COLO829 (cell line): ENCODE measurements around the gene TCEA3.
"Not testable (repeated sequence)": the region's sequence is repeated elsewhere in the genome, so short reads cannot be mapped to it uniquely, and the experiment has no call there.

Experiments used
- DNase-seq: peaks from one replicate; pipeline ENCODE4 v3.0.0; 2012; ENCODE audit warnings: low spot score

The TCEA3 gene

DNA sequence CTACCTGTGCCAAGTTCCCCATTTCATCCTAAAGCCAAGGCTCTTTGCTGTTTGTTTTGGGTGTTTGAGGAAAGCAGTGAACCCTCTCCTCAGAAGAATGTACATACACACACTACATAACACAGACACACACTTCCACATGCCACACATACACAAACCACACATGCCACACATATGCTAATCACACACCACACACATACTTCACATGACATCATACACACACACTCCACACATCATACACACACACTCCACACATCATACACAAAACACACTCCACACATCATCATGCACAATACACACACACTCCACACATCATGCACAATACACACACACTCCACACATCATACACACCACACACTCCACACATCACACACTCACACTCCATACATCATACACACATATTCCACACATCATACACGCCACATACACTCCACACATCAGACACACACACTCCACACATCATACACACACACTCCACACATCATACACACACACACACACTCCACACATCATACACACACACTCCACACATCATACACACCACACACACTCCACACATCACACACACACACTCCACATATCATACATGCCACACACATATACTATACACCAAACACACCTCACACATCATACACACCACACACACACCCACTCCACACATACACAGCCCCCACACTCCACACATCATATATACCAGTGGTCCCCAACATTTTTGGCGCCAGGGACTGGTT is 32.3 kb downstream of the TCEA3 start:
- no peak for DNase-seq

DNA sequence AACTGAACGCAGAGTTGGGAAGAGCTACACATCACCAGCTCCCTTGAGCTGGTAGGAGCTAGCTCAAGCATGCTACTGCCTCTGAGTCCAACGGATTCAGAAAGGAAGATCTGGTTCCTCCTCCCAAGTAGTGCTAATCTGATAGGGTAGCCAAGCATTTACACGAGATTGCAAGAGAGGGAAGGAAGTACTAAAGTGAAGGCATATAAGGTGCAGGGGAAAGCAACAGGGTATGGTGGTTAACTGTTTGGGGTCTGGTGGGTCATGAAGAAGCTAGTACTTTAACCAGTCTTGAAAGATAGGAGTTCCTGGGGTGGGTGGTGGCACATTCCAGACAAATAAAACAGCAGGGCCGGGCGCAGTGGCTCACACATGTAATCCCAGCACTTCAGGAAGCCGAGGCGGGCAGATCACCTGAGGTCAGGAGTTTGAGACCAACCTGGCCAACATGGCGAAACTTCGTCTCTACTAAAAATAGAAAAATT is 34.7 kb downstream of the TCEA3 start:
- no peak for DNase-seq

DNA sequence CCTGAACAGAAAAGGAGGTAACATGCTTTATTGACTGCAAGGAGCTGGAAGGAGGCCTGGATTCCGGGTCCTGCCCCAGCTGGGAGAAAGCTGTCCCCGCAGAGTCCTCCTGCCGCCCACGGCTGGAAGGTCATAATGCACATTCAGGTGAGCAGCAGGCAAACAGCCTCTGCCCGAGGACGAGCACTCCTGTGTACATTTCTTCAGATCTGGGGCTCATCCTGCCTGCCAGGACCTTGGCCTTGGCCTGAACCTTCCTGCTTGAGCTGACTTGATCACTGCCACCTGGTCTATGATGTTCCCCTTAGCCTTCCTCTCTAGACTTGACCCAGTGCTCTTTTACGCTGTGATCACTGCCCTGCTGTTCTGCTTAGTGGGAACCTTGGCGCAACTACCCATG is 37.1 kb downstream of the TCEA3 start:
- DNase-seq, result no peak

DNA sequence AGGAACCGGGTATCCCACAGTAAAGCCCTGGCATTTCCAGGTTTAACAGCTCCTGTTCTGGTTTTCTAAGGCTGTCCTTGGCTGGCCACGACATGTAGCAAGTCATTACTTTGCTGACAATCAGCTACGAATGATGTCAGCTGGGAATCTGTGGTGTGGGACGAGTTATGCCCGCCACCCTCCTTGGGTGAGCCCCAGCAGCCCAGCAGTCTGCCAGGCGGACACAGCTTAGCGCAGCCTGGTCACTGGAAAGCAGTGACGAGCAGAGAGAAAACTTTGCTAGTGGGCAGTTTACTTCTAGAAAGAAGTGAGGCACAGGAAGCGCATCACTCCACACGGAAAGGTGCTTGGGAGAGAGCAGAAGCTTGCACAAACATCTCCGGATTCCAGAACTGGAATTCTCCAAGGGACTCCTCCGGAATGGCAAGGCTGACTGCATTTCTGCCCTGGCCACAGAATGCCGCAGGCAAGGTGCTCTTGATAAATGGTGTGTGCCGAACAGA is 39.4 kb downstream of the TCEA3 start:
- no peak for DNase-seq

- no peak for DNase-seq
These were observed 40.1 kb downstream of the TCEA3 start for GRCh38 chr1:23384312-23385058.

GRCh38 chr1:23383577-23384311 is 40.8 kb downstream of the TCEA3 start:
- no peak for DNase-seq

DNA sequence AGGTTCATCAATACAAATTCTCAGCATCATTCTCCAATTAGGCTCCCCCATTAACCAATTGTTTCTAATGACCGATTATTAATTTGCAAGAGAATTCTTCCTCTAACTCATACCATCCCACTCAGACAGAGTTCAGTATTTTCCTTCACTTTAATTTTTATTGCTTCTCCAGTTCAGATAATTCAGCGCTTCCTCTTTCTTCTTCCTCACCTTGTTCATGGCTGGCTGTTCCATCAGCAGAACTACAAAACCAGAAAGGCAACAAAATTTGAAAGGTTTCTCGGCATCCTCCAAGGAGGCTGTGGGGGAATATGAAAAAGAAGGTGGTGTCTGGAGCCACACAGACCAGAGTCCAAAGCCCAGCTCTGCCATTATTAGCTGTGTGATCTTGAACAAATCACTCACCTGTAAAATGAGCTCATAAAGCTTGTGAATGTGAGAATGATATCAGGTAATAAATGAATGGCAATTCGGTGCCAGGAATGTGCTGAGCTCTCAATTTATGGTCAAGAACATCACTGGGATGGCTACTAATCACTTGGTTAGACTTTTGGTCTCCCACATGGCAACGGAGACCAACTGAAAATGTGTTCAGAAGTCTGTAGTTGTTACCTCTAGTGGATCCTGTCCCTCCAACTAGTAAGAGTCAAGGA is 43.2 kb downstream of the TCEA3 start:
- no peak for DNase-seq

DNA sequence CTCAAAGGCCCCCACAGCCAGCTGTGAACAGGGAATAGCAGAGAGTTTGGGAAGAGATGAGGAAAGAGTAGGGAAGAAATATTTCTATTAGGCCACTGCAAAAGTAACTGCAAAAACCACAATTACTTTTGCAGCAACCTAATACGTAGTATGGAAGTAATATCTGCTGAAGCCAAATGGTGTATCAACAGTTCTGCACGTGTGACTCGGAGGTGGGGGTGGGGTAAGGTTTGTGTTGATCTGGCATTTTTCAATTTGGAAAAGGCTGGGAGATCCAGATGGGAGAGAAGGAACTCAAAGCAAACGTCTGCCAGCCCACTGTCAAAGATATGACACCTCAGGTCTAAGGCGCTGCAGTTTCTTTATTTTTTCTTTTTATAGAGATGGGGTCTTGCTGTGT is 43.8 kb downstream of the TCEA3 start:
- DNase-seq, result no peak

- not testable (repeated sequence) for DNase-seq
These were observed 44.3 kb downstream of the TCEA3 start for GRCh38 chr1:23380236-23380635.

- DNase-seq, result peak; percentile 86
These were observed 47.4 kb downstream of the TCEA3 start for GRCh38 chr1:23376890-23377811.

DNA sequence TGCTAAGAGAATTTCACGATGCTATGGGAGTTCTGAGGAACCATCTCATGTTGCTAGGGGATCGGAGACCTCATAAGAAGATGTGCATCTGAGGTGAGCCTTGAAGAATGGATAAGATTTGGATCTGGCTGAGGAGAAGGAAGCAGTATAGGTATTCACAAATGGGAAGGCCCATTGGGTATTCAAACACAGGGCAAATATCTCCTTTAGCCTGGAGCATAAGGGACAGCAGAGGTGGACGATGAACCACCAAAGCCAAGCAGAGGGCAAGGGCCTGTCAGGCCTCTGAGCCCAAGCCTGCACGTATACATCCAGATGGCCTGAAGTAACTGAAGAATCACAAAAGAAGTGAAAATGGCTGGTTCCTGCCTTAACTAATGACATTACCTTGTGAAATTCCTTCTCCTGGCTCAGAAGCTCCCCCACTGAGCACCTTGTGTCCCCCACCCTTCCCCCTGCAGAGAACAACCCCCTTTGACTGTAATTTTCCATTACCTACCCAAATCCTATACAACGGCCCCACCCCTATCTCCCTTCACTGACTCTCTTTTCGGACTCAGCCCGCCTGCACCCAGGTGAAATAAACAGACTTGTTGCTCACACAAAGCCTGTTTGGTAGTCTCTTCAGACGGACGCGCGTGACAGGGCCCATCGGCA is 50.3 kb downstream of the TCEA3 start:
- DNase-seq, result not testable (repeated sequence)

DNA sequence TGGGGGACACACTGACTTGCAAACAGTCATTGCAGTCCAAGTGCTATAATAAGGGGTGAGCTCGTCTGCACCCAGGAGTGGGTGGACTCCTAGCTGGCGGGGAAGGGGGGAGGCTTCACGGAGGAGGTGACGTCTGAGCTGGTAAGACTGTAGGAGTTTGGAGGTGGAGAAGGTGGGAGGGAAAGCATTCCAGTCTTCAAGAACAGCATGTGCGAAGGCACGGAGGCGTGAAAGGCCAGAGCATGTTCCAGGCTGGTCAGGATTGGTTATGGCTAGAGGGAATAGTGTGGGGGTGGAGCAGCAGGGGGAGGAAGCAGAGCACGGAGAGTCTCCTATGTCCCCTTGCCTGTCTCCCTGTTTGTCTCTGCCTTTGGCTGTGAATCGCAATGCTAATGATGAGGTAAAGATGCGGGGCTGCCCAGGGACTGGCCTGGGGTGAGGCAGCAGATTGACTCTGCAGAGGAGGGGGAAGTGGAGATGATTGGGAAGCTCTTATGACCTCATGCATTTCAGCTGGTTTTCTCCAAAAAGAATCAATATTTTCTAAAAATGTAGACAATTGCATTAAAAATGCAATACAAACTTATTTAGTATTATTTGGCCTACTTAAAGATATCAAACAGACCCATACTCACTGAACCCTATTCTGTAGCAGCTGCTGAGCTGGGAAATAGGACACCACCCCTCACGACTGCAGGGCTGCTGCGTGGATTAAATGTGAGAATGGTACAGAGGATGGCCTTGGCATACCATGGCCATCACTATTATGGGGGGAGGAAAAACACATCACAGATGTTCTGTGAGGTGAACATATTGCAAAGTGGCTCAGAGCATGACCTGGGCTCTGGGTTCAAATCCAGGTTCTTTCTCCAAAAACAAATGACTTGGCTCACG is 52.3 kb downstream of the TCEA3 start:
- no peak for DNase-seq

GRCh38 chr1:23370709-23371584 is 53.6 kb downstream of the TCEA3 start:
- no peak for DNase-seq

DNA sequence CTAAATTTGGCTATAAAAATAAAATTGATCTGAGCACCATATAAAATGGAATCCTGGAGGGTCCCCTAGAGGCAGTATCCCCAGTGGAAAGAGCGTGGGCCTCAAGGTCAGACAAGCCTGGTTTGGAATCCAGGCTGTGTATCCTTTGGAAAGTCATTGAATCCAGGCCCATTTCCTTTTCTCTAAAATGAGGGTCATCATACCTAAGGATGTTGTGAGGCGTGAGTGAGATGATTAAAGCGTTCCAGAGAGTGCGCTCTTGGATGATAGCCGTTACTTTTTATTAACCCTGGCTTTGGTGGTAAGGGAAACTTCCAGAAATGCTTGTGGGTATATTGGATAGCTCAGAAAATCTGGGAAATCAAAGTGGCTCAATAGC is 54.2 kb downstream of the TCEA3 start:
- DNase-seq, result no peak

- DNase-seq, result no peak
These were observed 55.1 kb downstream of the TCEA3 start, which contains the start of gene ZNF436 for GRCh38 chr1:23369335-23370013. ZNF436 (minus strand) TSS chr1:23369836; CDS start chr1:23368005, 1,831 bp downstream.

DNA sequence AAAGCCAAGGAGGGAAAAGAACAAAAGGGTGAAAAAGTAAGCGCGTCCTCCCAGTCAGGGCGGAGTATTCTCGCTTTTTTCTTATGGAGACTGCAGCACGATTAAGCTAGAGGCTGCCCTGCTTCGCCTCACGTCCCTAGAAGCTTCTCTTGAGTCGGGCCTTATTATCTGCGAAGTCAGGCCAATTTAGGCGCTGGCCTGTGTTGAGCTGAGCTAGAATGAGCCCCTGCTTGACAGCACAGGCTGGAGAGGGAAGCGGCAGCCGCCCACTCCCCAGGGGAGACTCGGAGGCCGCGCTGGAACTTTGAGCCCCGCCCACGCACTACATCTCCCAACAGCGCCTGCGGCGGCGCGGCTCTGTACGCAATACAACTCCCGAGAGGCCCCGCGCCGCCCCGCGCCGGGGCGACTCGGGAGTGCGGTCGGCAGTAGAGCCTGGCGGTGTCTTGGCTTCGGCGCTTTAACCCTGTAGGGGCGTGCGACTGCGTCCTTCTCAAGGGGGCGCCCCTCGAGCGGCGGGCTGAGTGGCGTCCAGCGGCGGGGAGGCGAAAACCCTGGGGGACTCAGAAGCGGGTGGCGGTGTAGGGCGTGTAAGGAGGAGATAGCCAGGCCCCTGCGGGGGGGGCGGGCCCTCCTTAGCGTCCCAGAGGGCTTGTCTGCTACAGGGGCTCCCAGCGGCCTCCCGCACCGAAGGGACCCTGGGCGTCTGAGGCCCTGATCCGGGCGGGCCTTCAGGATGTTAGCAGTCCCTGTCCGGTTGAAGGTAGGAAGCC is 55.8 kb downstream of the TCEA3 start:
- peak; percentile 74 for DNase-seq
